ENCODE measurements around the gene SHC1.

SHC1 gene

DNA sequence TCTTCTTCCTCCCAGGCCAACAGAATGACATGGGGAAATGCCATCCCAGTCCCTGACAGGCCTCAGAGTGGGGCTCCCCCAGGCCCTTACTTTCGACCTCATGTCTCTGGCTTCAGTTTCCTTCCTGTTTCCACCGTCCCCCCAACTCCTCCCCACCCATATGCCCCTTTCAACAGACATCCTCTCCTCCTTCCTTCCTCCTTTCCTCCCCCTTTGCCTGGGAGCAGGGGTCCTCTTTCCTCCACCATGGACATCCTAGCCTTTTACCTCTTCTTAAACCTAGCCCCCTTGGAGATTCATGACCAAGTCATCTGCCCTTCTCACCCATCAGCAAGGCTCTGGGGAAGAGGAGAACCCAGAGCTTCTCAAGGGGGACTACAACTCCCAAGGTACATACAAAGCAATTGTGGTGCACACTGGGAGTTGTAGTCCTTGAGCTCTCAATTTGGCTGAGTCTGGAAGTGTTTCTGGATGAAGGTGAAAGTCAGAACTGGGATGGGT is 36.1 kb upstream of the SHC1 start (continued):
- no peak for TF ChIP-seq ZNF449 (tag by site-specific recombination; IDR thresholded peaks at IDR 0.05)
- no peak for TF ChIP-seq ZFHX2 (tag by site-specific recombination; conservative IDR thresholded peaks at IDR 0.05)
- TF ChIP-seq YY2 (tag by site-specific recombination; IDR thresholded peaks at IDR 0.05): no peak
- TF ChIP-seq ZNF223 (tag by site-specific recombination; IDR thresholded peaks at IDR 0.05): no peak
- no peak for TF ChIP-seq ZNF350 (tag by site-specific recombination; IDR thresholded peaks at IDR 0.05)
- TF ChIP-seq KLF9 (tag by site-specific recombination; IDR thresholded peaks at IDR 0.05; ENCODE audit: low read depth): no peak
- TF ChIP-seq ZBTB17 (tag by site-specific recombination; IDR thresholded peaks at IDR 0.05): peak; percentile 97
- peak; percentile 66 for TF ChIP-seq ZNF366 (tag by site-specific recombination; conservative IDR thresholded peaks at IDR 0.05)
- TF ChIP-seq ZNF747 (tag by site-specific recombination; IDR thresholded peaks at IDR 0.05): no peak
- TF ChIP-seq ZNF112 (tag by site-specific recombination; IDR thresholded peaks at IDR 0.05): no peak
- peak; percentile 57 for TF ChIP-seq ZNF335 (tag by site-specific recombination; conservative IDR thresholded peaks at IDR 0.05)
- TF ChIP-seq SP2 (tag by site-specific recombination; IDR thresholded peaks at IDR 0.05): no peak

DNA sequence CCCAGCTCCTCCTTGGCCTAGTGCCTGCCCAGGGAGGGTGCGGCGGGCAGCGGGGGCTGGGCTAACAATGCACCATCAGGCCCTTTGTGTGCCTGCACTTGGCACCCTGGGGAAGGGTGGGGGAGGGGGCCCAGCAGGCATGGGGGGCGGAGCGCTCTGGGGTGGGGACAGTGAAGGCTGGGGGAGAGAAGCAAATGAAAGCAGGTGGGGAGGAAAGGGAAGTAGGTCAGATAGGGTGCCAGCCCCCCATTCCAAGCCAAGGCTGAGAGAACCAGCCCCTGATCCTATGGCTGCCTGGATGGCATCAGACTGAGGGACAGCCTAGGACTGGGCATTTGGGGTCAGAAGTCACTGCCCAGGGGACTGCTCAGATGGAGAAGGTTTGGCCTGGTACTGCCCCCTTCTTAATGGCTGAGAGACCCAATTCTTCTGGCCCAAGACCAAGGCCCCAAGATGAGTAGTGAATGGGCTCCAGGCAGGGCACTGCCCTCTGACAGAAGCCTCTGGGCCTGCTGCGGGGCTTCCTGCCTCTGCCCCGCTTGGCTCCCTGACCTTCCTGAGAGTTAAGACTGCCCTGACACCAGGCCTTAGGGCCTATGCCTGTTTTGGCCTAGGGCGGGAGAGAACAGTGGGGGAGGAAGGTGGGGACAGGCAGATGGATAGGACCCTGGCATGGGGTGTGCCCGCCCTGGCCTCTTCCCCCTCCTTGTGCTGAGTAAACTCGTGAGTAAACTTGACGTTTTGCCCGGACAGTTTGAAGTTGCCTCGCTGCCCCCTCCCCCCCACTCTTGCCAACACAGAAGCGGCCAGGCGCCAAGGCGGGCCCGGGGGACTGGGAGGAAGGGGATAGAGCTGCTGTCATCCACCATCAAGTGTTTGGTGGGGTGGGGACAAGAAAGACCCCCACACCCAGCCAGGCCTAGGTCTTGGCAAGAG is 34.8 kb upstream of the SHC1 start:
- H3K4me1 ChIP-seq (ENCODE audit: control insufficient read depth, insufficient read depth, low read length): peaks cover 6% of the 10 kb centered on the region
- H3K27ac ChIP-seq (ENCODE audit: extremely low read depth, low read depth, low read length): peak overlapping the region; percentile 87; the same call in 1 of the 2 replicates
- no peaks in the 10 kb centered on the region for H3K9me3 ChIP-seq (ENCODE audit: control insufficient read depth, insufficient read depth, low read depth, low read length)
- ChIA-PET CTCF (interaction anchor here (1.2 to 3.5 kb wide), 3 partner anchors 12 to 80 kb away, joined by 3 to 30 read pairs (median 11); no protein-coding TSS in a partner anchor), POLR2A (interaction anchor here (1.5 to 2.1 kb wide), 2 partner anchors 12 to 22 kb away, joined by 7 to 9 read pairs; partner anchors contain the start of gene FLAD1)
- no peak overlapping the region for H3K4me3 ChIP-seq (ENCODE audit: low read depth, low read length)
- H3K36me3 ChIP-seq (ENCODE audit: control insufficient read depth in 2 of 2, insufficient read depth in 1 of 2, low read length in 2 of 2): no peaks in the 10 kb centered on the region
- TF ChIP-seq, protein P1, sequence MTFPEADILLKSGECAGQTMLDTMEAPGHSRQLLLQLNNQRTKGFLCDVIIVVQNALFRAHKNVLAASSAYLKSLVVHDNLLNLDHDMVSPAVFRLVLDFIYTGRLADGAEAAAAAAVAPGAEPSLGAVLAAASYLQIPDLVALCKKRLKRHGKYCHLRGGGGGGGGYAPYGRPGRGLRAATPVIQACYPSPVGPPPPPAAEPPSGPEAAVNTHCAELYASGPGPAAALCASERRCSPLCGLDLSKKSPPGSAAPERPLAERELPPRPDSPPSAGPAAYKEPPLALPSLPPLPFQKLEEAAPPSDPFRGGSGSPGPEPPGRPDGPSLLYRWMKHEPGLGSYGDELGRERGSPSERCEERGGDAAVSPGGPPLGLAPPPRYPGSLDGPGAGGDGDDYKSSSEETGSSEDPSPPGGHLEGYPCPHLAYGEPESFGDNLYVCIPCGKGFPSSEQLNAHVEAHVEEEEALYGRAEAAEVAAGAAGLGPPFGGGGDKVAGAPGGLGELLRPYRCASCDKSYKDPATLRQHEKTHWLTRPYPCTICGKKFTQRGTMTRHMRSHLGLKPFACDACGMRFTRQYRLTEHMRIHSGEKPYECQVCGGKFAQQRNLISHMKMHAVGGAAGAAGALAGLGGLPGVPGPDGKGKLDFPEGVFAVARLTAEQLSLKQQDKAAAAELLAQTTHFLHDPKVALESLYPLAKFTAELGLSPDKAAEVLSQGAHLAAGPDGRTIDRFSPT (tag by site-specific recombination; IDR thresholded peaks at IDR 0.05): peak; percentile 32; the same call in 1 of the 2 replicates
- no peak for TF ChIP-seq ZNF394 (tag by site-specific recombination; IDR thresholded peaks at IDR 0.05; ENCODE audit: borderline replicate concordance)
- TF ChIP-seq ZFHX2 (tag by site-specific recombination; conservative IDR thresholded peaks at IDR 0.05): no peak
- no peak for TF ChIP-seq ZNF747 (tag by site-specific recombination; IDR thresholded peaks at IDR 0.05)
- TF ChIP-seq SCRT1 (tag by site-specific recombination; IDR thresholded peaks at IDR 0.05; ENCODE audit: borderline replicate concordance): no peak
- TF ChIP-seq YY2 (tag by site-specific recombination; IDR thresholded peaks at IDR 0.05): no peak
- TF ChIP-seq, protein P2, sequence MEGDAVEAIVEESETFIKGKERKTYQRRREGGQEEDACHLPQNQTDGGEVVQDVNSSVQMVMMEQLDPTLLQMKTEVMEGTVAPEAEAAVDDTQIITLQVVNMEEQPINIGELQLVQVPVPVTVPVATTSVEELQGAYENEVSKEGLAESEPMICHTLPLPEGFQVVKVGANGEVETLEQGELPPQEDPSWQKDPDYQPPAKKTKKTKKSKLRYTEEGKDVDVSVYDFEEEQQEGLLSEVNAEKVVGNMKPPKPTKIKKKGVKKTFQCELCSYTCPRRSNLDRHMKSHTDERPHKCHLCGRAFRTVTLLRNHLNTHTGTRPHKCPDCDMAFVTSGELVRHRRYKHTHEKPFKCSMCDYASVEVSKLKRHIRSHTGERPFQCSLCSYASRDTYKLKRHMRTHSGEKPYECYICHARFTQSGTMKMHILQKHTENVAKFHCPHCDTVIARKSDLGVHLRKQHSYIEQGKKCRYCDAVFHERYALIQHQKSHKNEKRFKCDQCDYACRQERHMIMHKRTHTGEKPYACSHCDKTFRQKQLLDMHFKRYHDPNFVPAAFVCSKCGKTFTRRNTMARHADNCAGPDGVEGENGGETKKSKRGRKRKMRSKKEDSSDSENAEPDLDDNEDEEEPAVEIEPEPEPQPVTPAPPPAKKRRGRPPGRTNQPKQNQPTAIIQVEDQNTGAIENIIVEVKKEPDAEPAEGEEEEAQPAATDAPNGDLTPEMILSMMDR (tag by site-specific recombination; IDR thresholded peaks at IDR 0.05): no peak
- TF ChIP-seq ZNF366 (tag by site-specific recombination; conservative IDR thresholded peaks at IDR 0.05): no peak
- no peak for TF ChIP-seq ZBTB7A (tag by site-specific recombination; IDR thresholded peaks at IDR 0.05; ENCODE audit: low read depth)
- TF ChIP-seq ZNF610 (tag by site-specific recombination; IDR thresholded peaks at IDR 0.05; ENCODE audit: borderline replicate concordance): no peak
- TF ChIP-seq ZNF311 (tag by site-specific recombination; IDR thresholded peaks at IDR 0.05; ENCODE audit: borderline replicate concordance): no peak
- no peak for TF ChIP-seq ZNF623 (tag by site-specific recombination; IDR thresholded peaks at IDR 0.05)
- TF ChIP-seq, protein P3, sequence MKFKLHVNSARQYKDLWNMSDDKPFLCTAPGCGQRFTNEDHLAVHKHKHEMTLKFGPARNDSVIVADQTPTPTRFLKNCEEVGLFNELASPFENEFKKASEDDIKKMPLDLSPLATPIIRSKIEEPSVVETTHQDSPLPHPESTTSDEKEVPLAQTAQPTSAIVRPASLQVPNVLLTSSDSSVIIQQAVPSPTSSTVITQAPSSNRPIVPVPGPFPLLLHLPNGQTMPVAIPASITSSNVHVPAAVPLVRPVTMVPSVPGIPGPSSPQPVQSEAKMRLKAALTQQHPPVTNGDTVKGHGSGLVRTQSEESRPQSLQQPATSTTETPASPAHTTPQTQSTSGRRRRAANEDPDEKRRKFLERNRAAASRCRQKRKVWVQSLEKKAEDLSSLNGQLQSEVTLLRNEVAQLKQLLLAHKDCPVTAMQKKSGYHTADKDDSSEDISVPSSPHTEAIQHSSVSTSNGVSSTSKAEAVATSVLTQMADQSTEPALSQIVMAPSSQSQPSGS (tag by site-specific recombination; IDR thresholded peaks at IDR 0.05; ENCODE audit: low read depth): no peak
- 0 out of 2 replicates have a peak, but pooled peaks have one; percentile 60 for TF ChIP-seq BCL11B (tag by site-specific recombination; IDR thresholded peaks at IDR 0.05; ENCODE audit: low read depth)
- no peak for TF ChIP-seq ZNF266 (tag by site-specific recombination; IDR thresholded peaks at IDR 0.05; ENCODE audit: low read depth)
- no peak for TF ChIP-seq GLI2 (tag by site-specific recombination; IDR thresholded peaks at IDR 0.05; ENCODE audit: borderline replicate concordance, low read depth)
- no peak for TF ChIP-seq KLF9 (tag by site-specific recombination; IDR thresholded peaks at IDR 0.05; ENCODE audit: low read depth)
- no peak for TF ChIP-seq ZNF701 (tag by site-specific recombination; IDR thresholded peaks at IDR 0.05)
- TF ChIP-seq, protein P4, sequence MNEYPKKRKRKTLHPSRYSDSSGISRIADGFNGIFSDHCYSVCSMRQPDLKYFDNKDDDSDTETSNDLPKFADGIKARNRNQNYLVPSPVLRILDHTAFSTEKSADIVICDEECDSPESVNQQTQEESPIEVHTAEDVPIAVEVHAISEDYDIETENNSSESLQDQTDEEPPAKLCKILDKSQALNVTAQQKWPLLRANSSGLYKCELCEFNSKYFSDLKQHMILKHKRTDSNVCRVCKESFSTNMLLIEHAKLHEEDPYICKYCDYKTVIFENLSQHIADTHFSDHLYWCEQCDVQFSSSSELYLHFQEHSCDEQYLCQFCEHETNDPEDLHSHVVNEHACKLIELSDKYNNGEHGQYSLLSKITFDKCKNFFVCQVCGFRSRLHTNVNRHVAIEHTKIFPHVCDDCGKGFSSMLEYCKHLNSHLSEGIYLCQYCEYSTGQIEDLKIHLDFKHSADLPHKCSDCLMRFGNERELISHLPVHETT (tag by site-specific recombination; IDR thresholded peaks at IDR 0.05): no peak

Data from HEK293 (cell line).